Measurements from ENCODE around the gene LEPROT. TPM values are rescaled to one million over a fixed set of nuclear protein-coding genes. Genes with fewer than 3 reads are reported as not detected.

Gene LEPROT
- total and polyA plus RNA-seq, 10 of the 15 experiments (the other 5 are each of a cell fraction or from before 2014, with no cell fraction given): 14.9 to 38.1 (median 17.4) TPM

DNA sequence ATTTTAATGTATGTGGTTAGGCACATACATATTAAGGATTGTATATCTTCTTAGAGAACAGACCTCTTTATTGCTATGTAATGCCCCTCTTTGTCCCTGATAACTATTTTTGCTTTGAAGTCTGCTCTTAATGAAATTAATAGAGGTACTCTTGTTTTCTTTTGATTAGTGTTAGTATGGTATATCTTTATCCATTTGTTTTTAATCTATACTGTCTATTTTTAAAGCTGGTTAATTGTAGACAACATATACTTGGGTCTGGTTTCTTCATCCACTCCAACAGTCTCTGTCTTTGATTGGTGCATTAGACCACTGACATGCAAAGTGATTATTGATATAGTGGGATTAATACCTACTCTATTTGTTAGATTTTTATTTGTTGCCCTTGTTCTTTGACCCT is 36.0 kb downstream of the LEPROT start:
- CTCF ChIA-PET: no interaction called here
- no peak for ATAC-seq
- intact Hi-C loops (cut with micrococcal nuclease; ENCODE audit: unreplicated experiment): loop anchor here (5.0 kb wide), 1 partner anchor 219 kb away; no protein-coding TSS in a partner anchor
- TF ChIP-seq TARDBP (IDR thresholded peaks at IDR 0.05; ENCODE audit: borderline replicate concordance): no peak
- no peak for TF ChIP-seq MTA2 (IDR thresholded peaks at IDR 0.05; ENCODE audit: low read depth)
- TF ChIP-seq NFYB (IDR thresholded peaks at IDR 0.05; ENCODE audit: insufficient read depth, low read depth, low read length): no peak
- TF ChIP-seq MEF2B (IDR thresholded peaks at IDR 0.05; ENCODE audit: partially characterized antibody, poor library complexity, severe bottlenecking): no peak
- TF ChIP-seq MXI1 (IDR thresholded peaks at IDR 0.05; ENCODE audit: low read depth, low read length): no peak
- no peak for TF ChIP-seq HDGF (IDR thresholded peaks at IDR 0.05)
- TF ChIP-seq USF1 (IDR thresholded peaks at IDR 0.05; ENCODE audit: borderline replicate concordance, extremely low read length, insufficient read depth, low read depth, low read length): no peak
- TF ChIP-seq, protein P1, sequence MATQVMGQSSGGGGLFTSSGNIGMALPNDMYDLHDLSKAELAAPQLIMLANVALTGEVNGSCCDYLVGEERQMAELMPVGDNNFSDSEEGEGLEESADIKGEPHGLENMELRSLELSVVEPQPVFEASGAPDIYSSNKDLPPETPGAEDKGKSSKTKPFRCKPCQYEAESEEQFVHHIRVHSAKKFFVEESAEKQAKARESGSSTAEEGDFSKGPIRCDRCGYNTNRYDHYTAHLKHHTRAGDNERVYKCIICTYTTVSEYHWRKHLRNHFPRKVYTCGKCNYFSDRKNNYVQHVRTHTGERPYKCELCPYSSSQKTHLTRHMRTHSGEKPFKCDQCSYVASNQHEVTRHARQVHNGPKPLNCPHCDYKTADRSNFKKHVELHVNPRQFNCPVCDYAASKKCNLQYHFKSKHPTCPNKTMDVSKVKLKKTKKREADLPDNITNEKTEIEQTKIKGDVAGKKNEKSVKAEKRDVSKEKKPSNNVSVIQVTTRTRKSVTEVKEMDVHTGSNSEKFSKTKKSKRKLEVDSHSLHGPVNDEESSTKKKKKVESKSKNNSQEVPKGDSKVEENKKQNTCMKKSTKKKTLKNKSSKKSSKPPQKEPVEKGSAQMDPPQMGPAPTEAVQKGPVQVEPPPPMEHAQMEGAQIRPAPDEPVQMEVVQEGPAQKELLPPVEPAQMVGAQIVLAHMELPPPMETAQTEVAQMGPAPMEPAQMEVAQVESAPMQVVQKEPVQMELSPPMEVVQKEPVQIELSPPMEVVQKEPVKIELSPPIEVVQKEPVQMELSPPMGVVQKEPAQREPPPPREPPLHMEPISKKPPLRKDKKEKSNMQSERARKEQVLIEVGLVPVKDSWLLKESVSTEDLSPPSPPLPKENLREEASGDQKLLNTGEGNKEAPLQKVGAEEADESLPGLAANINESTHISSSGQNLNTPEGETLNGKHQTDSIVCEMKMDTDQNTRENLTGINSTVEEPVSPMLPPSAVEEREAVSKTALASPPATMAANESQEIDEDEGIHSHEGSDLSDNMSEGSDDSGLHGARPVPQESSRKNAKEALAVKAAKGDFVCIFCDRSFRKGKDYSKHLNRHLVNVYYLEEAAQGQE (IDR thresholded peaks at IDR 0.05; ENCODE audit: low read depth, low read length): no peak
- TF ChIP-seq ZBTB33 (IDR thresholded peaks at IDR 0.05): no peak
- TF ChIP-seq EGR1 (IDR thresholded peaks at IDR 0.05; ENCODE audit: borderline replicate concordance in 1 of 2, low read depth in 2 of 2, low read length in 2 of 2): no peak
- no peak for TF ChIP-seq ATF2 (IDR thresholded peaks at IDR 0.05; ENCODE audit: low read length)
- TF ChIP-seq BCL11A (IDR thresholded peaks at IDR 0.05; ENCODE audit: low read depth, low read length): no peak
- H2AFZ ChIP-seq (ENCODE audit: control insufficient read depth, low read depth, low read length): no peak overlapping the region
- in situ Hi-C loops (cut with MboI): no loop called here
- no peak overlapping the region for H3K27ac ChIP-seq (ENCODE audit: control insufficient read depth, insufficient read depth)
- H3K4me1 ChIP-seq (ENCODE audit: control insufficient read depth, insufficient read depth, low read length): no peaks in the 10 kb centered on the region
- FAIRE-seq: no peak
- H3K9me3 ChIP-seq (replicated peaks; ENCODE audit: control insufficient read depth, insufficient read depth, low read length): no peaks in the 10 kb centered on the region
- no peak overlapping the region for H3K4me3 ChIP-seq
- no peaks in the 10 kb centered on the region for H3K27me3 ChIP-seq (replicated peaks in 1 of 2; ENCODE audit: control insufficient read depth in 2 of 2, insufficient read depth in 2 of 2, low read length in 1 of 2)
- RAD21 ChIA-PET (ENCODE audit: unreplicated experiment): no interaction called here
- no peak overlapping the region for H3K9ac ChIP-seq (ENCODE audit: control insufficient read depth, insufficient read depth, low read length)
- BruUV-seq (replicated peaks): no TSS peak
- H3K79me2 ChIP-seq (ENCODE audit: control insufficient read depth, insufficient read depth, low read length): no peaks in the 10 kb centered on the region
- H3K36me3 ChIP-seq (ENCODE audit: control insufficient read depth in 2 of 2, insufficient read depth in 2 of 2, low read length in 1 of 2): no peaks in the 10 kb centered on the region
- POLR2A ChIA-PET: no interaction called here
- H4K20me1 ChIP-seq (ENCODE audit: control insufficient read depth, insufficient read depth): no peaks in the 10 kb centered on the region
- H3K4me2 ChIP-seq (ENCODE audit: control insufficient read depth, insufficient read depth): no peak overlapping the region
- SMC1A ChIA-PET (ENCODE audit: uncharacterized antibody, unreplicated experiment): no interaction called here
- no peak for DNase-seq (ENCODE audit: low read depth, low spot score)
